Prostate gland (tissue), 2 donors: ENCODE results near the gene GRAP2.

Experiments used
- CTCF ChIP-seq, 4 experiments: fragments of 200-600 bp in 2 of 4; fragments of 450-650 bp in 2 of 4; sonication (generic) in 2 of 4; IDR thresholded peaks; 1 replicate in 3 of 4; 2 replicates in 1 of 4; pipeline ENCODE4 v1.5.1; 2016 to 2019; ENCODE audit warnings: antibody characterized with exemption in 4 of 4, mild to moderate bottlenecking in 2 of 4, moderate library complexity in 2 of 4
- POLR2A ChIP-seq: fragments of 450-650 bp; IDR thresholded peaks from one replicate; pipeline ENCODE4 v1.6.1; 2016; ENCODE audit warnings: antibody characterized with exemption, mild to moderate bottlenecking

DNA sequence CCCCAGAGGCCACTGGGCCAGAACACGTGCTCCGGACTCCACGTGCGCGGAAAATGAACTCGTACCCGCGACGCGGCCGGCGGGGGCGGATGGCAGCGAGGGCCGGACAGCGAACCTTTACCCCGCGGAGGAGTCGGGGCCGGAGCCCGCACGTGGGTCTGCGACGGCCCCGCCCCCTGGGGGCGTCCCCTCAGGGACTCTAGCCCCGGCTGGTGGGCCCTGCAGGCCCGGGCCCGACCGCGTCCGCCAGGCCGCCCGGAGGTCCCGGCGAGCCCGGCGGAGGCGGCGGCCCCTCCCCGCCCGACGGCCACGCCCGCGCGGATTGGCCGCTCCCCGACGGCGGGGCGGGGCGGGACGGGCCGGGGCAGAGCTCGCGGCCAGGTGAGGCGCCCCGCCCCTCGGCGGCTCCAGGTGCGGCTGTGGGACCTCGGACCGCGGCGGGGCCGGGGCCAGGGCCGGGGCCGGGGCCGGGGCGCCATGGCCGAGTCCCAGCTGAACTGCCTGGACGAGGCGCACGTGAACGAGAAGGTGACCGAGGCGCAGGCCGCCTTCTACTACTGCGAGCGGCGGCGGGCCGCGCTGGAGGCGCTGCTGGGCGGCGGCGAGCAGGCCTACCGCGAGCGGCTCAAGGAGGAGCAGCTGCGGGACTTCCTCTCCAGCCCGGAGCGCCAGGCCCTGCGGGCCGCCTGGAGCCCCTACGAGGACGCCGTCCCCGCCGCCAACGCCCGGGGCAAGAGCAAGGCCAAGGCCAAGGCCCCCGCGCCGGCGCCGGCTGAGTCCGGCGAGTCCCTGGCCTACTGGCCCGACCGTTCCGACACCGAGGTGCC is 93.9 kb downstream of the GRAP2 start, which contains the start of gene FAM83F:
- TF ChIP-seq CTCF (IDR thresholded peaks at IDR 0.05), result no peak
- TF ChIP-seq POLR2A, result peak; percentile 74
